T-helper 17 cell (primary cell): ENCODE results near the gene TPSG1. TPM values are rescaled to one million over a fixed set of nuclear protein-coding genes. Genes with fewer than 3 reads are reported as not detected.

Experiments used
- ATAC-seq: fragments of 150-1000 bp; cut with Tn5 transposase; 2 replicates; pipeline ENCODE4 v1.10.0; 2021; ENCODE audit warnings: mild to moderate bottlenecking, moderate library complexity
- DNase-seq, 3 donors: peaks; one replicate each; pipeline versions ENCODE4 v3.0.0 to v3.0.0-alpha.2; 2020 to 2021
- H3K9me3 ChIP-seq: one replicate; pipeline ENCODE4 v1.7.0; 2013; ENCODE audit warnings: low read length, mild to moderate bottlenecking; ENCODE audit not compliant: control insufficient read depth, poor library complexity, severe bottlenecking
- H3K27ac Mint-ChIP-seq: one replicate; pipeline ENCODE4 v1.8.0; 2022; ENCODE audit warnings: mild to moderate bottlenecking, moderate library complexity, mixed read lengths
- H3K27me3 Mint-ChIP-seq: one replicate; pipeline ENCODE4 v1.8.0; 2022; ENCODE audit warnings: mixed read lengths
- H3K36me3 Mint-ChIP-seq: one replicate; pipeline ENCODE4 v1.8.0; 2022; ENCODE audit warnings: low read depth, mixed read lengths
- H3K4me1 Mint-ChIP-seq: one replicate; pipeline ENCODE4 v1.8.0; 2022; ENCODE audit warnings: mild to moderate bottlenecking, mixed read lengths
- H3K4me3 Mint-ChIP-seq: one replicate; pipeline ENCODE4 v1.8.0; 2022; ENCODE audit warnings: mild to moderate bottlenecking, moderate library complexity, mixed read lengths
- total RNA-seq, 4 donors: library from RNA in 2 of 4; stranded (reverse) in 2 of 4; gene quantifications; one replicate each; pipeline ENCODE4 v1.2.3 and lab custom pipeline; 2022 to 2026

Gene TPSG1
- total RNA-seq, 2 donors from 2014 or later: not detected

DNA sequence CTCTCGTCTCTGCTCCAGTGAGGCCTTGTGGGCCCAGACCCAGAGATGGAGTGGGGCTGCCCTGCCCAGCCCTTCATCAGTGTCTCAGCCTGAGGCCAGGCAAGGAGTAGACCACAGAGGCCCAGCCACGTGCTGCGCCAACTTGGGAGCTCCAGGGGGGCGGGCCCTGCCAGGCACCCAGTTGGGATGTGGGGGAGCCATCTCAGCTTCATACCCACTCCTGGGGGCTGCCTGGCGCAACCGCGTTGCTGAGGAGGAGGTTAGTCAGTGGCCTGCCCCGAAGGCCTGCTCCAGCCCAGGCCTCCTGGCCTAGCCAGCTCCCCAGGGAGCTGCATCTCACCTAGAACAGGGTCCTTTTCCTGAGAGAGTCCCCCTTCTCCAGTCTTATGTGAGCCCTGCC is 11.8 kb downstream of the TPSG1 start:
- H3K27me3 Mint-ChIP-seq: no peaks in the 10 kb centered on the region
- H3K4me3 Mint-ChIP-seq: no peak overlapping the region
- H3K36me3 Mint-ChIP-seq: no peaks in the 10 kb centered on the region
- H3K9me3 ChIP-seq: no peaks in the 10 kb centered on the region
- peaks cover 2% of the 10 kb centered on the region for H3K4me1 Mint-ChIP-seq
- no peak for ATAC-seq
- DNase-seq: no peak
- H3K27ac Mint-ChIP-seq: no peak overlapping the region

- no peak for DNase-seq
- no peaks in the 10 kb centered on the region for H3K9me3 ChIP-seq
- H3K4me3 Mint-ChIP-seq: no peak overlapping the region
- H3K4me1 Mint-ChIP-seq: peaks cover 2% of the 10 kb centered on the region
- H3K36me3 Mint-ChIP-seq: no peaks in the 10 kb centered on the region
- no peaks in the 10 kb centered on the region for H3K27me3 Mint-ChIP-seq
- H3K27ac Mint-ChIP-seq: no peak overlapping the region
- no peak for ATAC-seq
Observed at GRCh38 chr16:1212616-1213194, 12.4 kb downstream of the TPSG1 start.

- no peaks in the 10 kb centered on the region for H3K36me3 Mint-ChIP-seq
- no peaks in the 10 kb centered on the region for H3K9me3 ChIP-seq
- ATAC-seq (no peak), DNase-seq (no peak)
- no peaks in the 10 kb centered on the region for H3K27me3 Mint-ChIP-seq
- no peak overlapping the region for H3K4me3 Mint-ChIP-seq
- H3K4me1 Mint-ChIP-seq: peaks cover 2% of the 10 kb centered on the region
- no peak overlapping the region for H3K27ac Mint-ChIP-seq
Observed at GRCh38 chr16:1211451-1212268, 13.4 kb downstream of the TPSG1 start.

GRCh38 chr16:1210461-1210860 is 14.6 kb downstream of the TPSG1 start:
- Mint-ChIP-seq H3K36me3 (no peaks in the 10 kb centered on the region), H3K4me3 (no peak overlapping the region), H3K27ac (no peak overlapping the region), H3K27me3 (no peaks in the 10 kb centered on the region), H3K4me1 (peaks cover 2% of the 10 kb centered on the region)
- no peak for ATAC-seq
- no peak for DNase-seq
- no peaks in the 10 kb centered on the region for H3K9me3 ChIP-seq

DNA sequence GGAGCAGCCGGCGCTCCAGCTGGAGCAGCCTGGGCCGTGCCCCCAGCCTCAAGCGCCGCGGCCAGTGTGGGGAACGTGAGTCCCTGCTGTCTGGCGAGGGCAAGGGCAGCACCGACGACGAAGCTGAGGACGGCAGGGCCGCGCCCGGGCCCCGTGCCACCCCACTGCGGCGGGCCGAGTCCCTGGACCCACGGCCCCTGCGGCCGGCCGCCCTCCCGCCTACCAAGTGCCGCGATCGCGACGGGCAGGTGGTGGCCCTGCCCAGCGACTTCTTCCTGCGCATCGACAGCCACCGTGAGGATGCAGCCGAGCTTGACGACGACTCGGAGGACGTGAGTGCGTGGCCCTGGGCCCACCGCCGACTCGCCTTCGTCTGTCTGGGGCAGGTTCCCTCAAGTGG is 16.0 kb downstream of the TPSG1 start:
- no peaks in the 10 kb centered on the region for H3K9me3 ChIP-seq
- H3K27ac Mint-ChIP-seq: no peak overlapping the region
- no peaks in the 10 kb centered on the region for H3K27me3 Mint-ChIP-seq
- ATAC-seq (no peak), DNase-seq (no peak)
- no peaks in the 10 kb centered on the region for H3K36me3 Mint-ChIP-seq
- H3K4me1 Mint-ChIP-seq: no peaks in the 10 kb centered on the region
- H3K4me3 Mint-ChIP-seq: no peak overlapping the region

- ATAC-seq (peak; percentile 48), DNase-seq (no peak)
- H3K4me3 Mint-ChIP-seq: peak overlapping the region; percentile 81
- H3K9me3 ChIP-seq: no peaks in the 10 kb centered on the region
- no peaks in the 10 kb centered on the region for H3K27me3 Mint-ChIP-seq
- no peaks in the 10 kb centered on the region for H3K36me3 Mint-ChIP-seq
- no peak overlapping the region for H3K27ac Mint-ChIP-seq
- no peaks in the 10 kb centered on the region for H3K4me1 Mint-ChIP-seq
Observed at GRCh38 chr16:1208239-1208830, 16.7 kb downstream of the TPSG1 start.

DNA sequence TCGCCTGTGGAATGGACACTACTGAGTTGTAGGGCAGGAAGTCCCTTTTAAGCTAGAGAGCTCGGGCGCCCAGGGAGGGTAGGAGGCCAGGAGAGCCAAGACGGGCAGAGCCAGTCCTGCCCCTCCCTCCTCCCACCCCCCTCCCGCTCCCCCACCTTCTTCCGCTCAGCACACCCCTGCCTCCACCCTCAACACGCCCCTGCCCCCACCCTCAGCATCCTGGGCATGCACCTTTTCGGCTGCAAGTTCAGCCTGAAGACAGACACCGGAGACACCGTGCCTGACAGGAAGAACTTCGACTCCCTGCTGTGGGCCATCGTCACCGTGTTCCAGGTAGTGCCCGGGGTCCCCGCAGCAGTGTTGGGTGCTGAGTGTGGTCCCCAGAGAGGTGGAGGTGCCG is 18.3 kb downstream of the TPSG1 start:
- DNase-seq: no peak
- H3K4me1 Mint-ChIP-seq: no peaks in the 10 kb centered on the region

GRCh38 chr16:1206326-1206725 is 18.7 kb downstream of the TPSG1 start:
- Mint-ChIP-seq H3K4me3 (no peak overlapping the region), H3K27ac (no peak overlapping the region), H3K36me3 (no peaks in the 10 kb centered on the region), H3K4me1 (no peaks in the 10 kb centered on the region), H3K27me3 (no peaks in the 10 kb centered on the region)
- no peaks in the 10 kb centered on the region for H3K9me3 ChIP-seq
- ATAC-seq: no peak
- DNase-seq: no peak

More for the DNA sequence above, 18.3 kb downstream of the TPSG1 start:
- no peaks in the 10 kb centered on the region for H3K36me3 Mint-ChIP-seq
- no peaks in the 10 kb centered on the region for H3K27me3 Mint-ChIP-seq
- ATAC-seq: peak; percentile 68
- H3K4me3 Mint-ChIP-seq: peak overlapping the region; percentile 81
- no peaks in the 10 kb centered on the region for H3K9me3 ChIP-seq
- no peak overlapping the region for H3K27ac Mint-ChIP-seq

DNA sequence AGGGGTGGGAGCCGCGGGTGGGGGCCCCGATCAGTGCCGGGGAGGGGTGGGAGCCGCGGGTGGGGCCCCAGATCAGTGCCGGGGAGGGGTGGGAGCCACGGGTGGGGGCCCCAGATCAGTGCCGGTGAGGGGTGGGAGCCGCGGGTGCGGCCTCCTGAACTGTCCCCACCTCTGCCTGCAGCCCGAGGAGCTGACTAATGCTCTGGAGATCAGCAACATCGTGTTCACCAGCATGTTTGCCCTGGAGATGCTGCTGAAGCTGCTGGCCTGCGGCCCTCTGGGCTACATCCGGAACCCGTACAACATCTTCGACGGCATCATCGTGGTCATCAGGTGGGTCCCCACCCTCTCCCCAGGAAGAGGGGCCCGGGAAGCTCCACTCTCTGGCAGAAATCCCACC is 20.1 kb downstream of the TPSG1 start:
- no peak for DNase-seq
- Mint-ChIP-seq H3K4me3 (peak overlapping the region; percentile 76), H3K27ac (no peak overlapping the region), H3K36me3 (no peaks in the 10 kb centered on the region), H3K4me1 (no peaks in the 10 kb centered on the region), H3K27me3 (no peaks in the 10 kb centered on the region)
- ATAC-seq: no peak
- H3K9me3 ChIP-seq: no peaks in the 10 kb centered on the region

GRCh38 chr16:1202274-1202673 is 22.8 kb downstream of the TPSG1 start:
- no peaks in the 10 kb centered on the region for H3K9me3 ChIP-seq
- no peaks in the 10 kb centered on the region for H3K36me3 Mint-ChIP-seq
- no peak overlapping the region for H3K27ac Mint-ChIP-seq
- DNase-seq (no peak), ATAC-seq (no peak)
- H3K4me3 Mint-ChIP-seq: no peak overlapping the region
- H3K4me1 Mint-ChIP-seq: no peaks in the 10 kb centered on the region
- no peaks in the 10 kb centered on the region for H3K27me3 Mint-ChIP-seq

DNA sequence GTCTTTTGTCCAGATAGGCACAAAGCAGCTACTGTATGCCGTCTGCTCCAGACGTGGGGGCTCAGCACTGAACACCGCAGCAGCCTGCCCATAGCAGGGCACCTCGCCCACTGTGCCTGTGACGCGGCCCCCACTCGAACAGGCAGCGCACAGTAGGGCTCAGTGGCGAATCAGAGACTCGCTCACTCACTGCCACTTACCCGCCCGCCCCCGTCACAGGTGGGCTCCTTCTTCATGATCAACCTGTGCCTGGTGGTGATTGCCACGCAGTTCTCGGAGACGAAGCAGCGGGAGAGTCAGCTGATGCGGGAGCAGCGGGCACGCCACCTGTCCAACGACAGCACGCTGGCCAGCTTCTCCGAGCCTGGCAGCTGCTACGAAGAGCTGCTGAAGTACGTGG is 23.6 kb downstream of the TPSG1 start:
- no peaks in the 10 kb centered on the region for H3K9me3 ChIP-seq
- no peak overlapping the region for H3K27ac Mint-ChIP-seq
- no peak overlapping the region for H3K4me3 Mint-ChIP-seq
- no peak for ATAC-seq
- H3K36me3 Mint-ChIP-seq: no peaks in the 10 kb centered on the region
- H3K4me1 Mint-ChIP-seq: peaks cover under 1% of the 10 kb centered on the region
- DNase-seq: no peak
- H3K27me3 Mint-ChIP-seq: no peaks in the 10 kb centered on the region

DNA sequence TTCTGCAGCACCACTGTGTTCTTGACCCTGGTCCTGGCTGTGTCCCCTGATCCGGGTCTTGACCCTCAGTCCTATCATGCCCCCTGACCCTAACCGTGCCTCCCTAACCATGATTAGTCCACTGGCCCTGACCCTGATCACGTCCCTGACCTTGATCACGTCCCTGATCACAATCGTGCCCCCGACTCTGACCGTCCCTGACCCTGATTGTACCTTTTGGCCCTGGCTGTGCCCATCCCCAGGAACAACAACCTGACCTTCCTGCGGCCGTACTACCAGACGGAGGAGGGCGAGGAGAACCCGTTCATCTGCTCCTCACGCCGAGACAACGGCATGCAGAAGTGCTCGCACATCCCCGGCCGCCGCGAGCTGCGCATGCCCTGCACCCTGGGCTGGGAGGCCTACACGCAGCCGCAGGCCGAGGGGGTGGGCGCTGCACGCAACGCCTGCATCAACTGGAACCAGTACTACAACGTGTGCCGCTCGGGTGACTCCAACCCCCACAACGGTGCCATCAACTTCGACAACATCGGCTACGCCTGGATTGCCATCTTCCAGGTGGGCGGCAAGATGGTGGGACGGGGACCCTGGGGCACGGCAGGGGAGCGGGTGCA is 24.9 kb downstream of the TPSG1 start:
- ATAC-seq: no peak
- no peaks in the 10 kb centered on the region for H3K9me3 ChIP-seq
- Mint-ChIP-seq H3K4me1 (peaks cover 2% of the 10 kb centered on the region), H3K4me3 (no peak overlapping the region), H3K27me3 (no peaks in the 10 kb centered on the region), H3K36me3 (no peaks in the 10 kb centered on the region), H3K27ac (no peak overlapping the region)
- DNase-seq: no peak

DNA sequence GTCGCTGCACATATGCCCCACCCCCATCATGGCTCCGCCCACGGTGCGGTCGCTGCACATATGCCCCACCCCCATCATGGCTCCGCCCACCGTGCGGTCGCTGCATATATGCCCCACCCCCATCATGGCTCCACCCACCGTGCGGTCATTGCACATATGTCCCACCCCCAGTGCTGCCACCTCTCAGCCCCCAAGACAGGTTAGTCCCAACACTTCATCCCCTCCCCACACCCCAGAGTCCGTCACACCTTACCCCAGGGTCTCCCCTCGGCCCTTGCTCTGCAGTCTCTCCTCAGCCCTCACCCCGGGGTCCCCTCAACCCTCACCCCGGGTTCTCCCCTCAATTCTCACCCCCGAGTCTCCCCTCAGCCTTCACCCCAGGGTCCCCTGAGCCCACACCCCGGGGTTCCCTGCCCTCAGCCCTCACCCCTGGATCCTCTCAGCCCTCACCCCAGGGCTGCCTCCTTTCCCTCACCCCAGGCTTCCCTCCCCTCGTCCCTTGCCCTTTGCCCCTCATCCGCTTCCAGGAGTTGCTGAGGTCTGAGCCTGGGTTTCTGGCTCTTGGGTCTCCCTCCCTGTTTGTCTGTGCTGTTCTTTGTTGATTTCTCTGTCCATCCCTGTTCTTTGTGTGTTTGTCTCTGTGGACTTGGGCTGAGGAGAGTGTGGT is 25.6 kb downstream of the TPSG1 start:
- DNase-seq: no peak
- peaks cover 2% of the 10 kb centered on the region for H3K4me1 Mint-ChIP-seq

More for the DNA sequence above, 25.6 kb downstream of the TPSG1 start:
- Mint-ChIP-seq H3K27me3 (no peaks in the 10 kb centered on the region), H3K4me3 (no peak overlapping the region), H3K27ac (no peak overlapping the region), H3K36me3 (no peaks in the 10 kb centered on the region)
- H3K9me3 ChIP-seq: no peaks in the 10 kb centered on the region
- no peak for ATAC-seq
